GM19372 (cell line): ENCODE data around the gene AAMP.
"Not testable (repeated sequence)": the region's sequence is repeated elsewhere in the genome, so short reads cannot be mapped to it uniquely, and the experiment has no call there.

Source experiments
- ATAC-seq: cut with Tn5 transposase; IDR thresholded peaks from one replicate; pipeline ENCODE4 v1.9.1; 2021; ENCODE audit warnings: mild to moderate bottlenecking, low read depth, moderate library complexity; ENCODE audit not compliant: unreplicated experiment

AAMP gene

DNA sequence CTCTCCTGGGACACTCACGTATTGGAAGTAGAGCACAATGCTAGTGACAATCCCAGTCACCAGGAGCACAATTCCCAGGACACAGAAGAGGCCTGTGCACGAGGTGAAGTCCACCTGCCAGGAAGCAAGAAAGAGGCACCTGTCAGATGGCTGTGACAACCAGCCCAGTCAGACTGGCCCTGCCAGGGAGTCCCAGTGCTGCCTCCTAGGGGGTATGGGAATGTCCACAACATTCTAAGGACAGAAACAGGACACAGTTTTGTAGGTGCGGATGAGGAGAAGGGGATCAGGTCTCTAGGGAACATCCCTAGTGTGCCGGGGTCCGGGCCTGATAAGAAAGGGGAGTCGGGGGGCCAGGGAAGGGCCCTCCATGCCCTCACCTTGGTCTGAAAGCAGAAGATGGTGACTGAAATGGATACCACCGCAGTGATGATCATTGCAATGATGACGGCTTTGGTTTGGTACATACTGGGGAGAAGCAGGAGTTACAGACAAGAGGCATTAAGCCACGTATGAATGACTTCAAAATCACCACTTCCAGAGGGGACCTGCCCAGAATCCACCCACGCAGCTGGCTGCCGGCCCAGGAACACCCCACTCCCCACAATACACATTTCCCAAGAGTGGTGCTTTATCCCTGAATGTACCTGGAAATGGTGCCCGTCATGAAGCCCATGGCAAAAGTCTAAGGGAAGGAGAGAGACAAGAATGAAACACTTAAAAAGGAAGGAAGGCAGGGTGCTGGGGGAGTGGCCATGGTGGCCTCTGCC lies 7.2 kb upstream of the AAMP start:
- ATAC-seq: no peak

DNA sequence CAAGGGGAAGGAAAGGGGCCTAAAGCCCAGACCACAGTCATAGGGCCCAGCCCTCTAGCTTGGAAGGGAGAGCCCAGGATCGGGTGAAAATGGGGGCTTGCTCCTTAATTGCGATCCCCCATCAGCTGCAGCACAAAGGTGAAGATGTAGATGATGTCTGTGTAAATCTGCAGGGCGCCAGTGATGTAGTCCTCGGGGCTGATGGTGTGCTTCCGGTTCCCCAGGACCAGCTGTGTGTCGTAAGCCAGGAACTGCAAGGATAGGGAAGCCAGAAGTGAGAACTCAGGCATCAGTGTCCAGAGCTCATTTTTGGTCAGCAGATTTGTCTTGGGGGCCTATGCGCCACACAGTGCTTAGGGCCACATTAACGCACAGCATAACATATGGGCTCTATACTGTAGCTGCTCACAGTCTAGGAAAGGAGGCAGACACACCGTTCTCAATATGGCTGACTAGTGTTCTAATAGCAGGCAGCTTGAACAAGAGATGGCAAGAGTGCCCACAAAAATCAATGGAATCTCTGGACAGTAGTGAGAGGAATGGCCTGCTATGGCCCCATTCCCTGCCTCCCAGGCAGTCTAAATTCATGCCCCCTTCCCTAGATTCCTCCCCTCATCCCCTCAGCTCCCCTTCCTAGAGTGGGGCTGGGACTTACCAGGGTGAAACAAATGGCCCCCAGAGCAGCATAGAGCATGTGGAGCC lies 5.6 kb upstream of the AAMP start:
- no peak for ATAC-seq

DNA sequence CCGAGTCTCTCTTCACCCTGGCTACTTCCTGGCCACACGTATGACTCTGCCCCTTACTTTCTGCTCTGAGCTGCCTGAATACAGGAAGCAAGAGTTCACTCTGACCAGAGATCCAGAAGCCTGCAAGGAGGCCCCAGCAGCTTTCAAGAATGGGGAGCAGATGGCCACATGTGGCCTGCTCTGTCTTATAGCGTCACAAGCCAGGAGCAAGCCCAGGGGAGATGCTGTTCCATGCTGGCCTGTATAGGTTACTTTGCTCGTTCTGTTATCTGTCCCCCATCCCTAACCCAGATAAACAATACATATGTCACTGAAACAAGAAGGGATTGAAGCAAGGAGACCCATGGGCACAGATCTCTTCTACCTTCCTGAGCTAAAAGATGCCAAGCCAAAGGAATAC lies 4.6 kb upstream of the AAMP start:
- no peak for ATAC-seq

DNA sequence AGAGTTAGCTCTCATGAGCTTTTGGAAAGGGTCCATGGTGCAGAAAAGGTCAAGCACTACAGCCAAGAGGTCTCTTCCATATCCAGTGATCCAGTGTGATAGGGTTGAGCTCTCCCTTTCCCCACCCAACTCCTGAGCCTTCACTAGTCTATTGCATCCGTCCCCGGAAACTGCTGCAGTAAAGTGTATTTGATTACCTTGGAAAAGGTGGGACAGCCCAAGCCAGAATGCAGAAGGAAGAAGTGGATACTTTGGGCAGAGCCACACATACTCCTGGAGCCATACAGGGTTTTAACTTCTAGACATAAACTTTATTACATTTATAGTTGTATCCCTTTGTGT lies 3.9 kb upstream of the AAMP start:
- no peak for ATAC-seq

DNA sequence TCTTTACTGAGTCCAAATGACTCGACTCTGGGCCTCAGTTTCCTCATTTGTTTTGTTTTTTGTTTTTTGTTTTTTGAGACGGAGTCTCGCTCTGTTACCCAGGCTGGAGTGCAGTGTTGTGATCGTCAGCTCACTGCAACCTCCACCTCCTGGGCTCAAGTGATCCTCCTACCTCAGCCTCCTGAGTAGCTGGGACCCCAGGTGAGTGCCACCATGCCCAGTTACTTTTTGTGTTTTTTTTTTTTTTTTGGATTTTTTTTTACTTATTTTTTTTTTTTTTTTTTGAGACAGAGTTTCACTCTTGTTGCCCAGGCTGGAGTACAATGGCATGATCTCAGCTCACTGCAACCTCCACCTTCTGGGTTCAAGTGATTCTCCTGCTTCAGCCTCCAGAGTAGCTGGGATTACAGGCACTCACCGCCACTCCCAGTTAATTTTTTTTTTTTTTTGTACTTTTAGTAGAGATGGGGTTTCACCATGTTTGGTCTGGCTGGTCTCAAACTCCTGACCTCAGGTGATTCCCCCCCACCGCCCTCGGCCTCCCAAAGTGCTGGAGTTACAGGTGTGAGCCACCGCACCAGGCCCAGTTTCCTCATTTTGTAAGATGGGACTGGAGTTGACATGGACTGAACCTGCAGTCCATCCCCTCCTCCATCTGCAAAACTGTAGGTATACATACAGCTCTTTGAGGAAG lies 3.4 kb upstream of the AAMP start:
- ATAC-seq: not testable (repeated sequence)

DNA sequence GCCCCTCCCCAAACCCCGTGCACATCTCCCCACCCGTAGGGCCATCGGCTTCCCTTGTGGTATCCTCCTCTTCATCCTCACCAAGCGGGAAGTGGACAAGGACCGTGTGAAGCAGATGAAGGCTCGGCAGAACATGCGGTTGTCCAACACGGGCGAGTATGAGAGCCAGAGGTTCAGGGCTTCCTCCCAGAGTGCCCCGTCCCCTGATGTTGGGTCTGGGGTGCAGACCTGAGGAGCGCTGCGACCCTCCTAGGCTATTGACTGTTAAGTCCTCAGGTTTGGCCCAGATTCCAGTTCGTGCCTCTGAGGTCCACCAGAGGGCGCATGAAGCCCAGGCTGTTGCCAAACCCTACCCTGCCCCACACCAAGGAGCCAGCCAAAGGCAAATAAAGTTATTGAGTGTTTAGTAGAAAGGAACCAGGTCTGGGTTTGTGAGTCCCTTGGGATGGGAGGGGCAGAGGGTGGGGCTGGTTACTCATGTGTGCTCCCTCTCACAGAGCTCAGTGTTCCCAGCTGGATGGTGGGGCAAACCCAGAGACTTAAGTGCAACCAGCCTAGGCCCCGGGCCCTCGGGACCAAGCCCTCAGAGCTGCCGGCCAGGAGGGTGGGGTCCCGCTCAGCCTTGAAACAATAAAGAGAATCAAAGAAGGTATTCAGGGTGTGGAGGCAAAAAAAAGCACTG lies 2.7 kb upstream of the AAMP start:
- ATAC-seq: peak; percentile 21

DNA sequence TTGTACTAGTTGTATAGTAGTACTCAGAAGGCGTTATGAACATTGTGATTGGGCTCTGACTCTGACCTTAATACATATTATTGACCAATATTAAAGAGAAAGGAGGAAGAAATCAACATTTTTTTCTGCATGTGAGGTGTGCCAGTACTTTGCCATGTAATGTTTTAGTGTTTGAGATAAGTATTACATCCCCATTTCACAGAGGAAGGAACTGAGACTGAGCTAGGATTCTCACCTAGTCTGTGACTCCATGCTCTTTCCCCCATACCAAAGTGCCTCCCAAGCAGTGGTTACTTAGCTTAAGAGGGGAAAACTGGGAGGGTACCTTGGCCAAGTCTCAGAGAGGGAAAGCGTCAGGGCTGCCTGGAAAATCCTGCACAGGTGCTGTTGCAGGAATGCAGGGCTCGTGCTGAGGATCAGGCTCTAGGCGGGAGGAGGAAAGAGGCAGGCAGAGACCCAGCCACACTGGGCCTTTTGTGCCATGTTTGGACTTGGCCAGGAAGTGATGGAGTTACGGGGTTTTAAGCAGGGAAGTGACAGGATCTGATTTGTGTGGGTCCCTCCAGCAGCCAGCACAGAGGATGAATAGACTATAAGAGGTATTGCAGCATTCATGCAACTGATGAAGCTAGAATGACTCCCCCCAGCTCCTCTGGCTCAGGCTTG lies 2.1 kb upstream of the AAMP start:
- no peak for ATAC-seq

DNA sequence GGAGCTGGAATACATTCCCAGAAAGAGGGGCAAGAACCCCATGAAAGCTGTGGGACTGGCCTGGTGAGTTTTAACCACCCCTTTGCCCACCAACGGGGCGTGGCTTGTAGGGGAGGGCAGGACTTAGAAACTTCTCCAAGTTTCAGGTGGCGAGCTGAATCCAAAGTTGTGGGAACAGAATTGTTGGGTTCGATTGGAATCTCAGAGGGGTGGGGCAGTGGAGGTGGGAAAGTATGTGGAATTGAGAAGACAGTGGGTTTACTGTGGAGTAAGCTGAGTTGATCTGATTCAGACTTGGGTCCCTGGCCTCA lies 1.5 kb upstream of the AAMP start:
- no peak for ATAC-seq

DNA sequence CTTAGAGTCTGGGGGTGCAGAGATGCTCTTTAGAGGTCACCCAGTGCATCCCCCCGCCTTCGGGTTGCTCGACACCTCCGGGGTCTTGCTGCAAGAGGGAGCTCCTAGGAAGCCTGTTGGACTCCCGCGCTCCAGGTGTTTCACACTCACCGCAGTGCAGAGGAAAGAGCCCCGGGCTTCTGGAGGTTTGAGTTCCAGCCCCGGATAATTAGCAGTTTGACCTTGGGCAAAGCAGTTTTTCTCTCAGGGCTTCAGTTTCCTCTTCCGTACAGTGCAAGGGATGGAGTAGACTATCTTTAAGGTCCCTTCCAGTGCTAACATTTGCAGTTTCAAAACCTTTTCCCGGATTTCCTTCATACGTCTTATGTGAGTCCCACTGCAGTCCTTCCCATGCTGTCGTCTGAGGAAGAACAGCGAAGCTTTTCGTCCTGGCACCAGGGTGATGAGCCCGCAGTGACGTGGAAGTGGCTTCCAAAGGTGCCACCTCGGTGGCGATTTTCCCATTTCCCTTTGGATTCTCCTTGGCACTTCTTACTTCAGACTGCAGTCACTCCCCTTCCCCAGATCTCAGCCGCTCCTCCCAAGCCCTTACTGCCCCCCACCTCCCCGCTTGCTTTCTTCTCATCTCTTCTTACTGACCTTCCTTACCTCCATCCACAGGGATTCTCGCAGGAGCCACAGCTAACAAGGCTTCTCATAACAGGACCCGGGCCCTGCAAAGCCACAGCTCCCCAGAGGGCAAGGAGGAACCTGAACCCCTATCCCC lies 967 bp upstream of the AAMP start:
- ATAC-seq: no peak

DNA sequence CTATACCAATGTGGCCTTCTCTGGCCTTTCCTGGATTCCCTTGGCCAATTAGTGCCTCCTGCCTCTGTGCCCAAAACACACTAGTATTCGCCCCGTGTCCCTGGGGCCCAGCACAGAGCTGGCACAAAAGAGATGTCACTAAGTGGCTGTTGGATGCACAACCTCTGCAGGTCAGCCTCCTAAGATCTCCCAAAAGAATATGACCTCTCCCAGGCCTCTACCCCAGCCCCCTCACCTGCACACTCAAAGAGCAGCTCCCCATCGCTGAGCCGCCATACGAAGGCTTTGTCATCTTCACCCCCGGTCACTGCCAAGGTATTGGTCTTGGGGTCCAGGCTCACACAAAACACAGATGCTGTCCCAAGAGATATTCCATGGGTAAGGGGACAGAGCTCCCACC lies 2.7 kb downstream of the AAMP start:
- no peak for ATAC-seq

DNA sequence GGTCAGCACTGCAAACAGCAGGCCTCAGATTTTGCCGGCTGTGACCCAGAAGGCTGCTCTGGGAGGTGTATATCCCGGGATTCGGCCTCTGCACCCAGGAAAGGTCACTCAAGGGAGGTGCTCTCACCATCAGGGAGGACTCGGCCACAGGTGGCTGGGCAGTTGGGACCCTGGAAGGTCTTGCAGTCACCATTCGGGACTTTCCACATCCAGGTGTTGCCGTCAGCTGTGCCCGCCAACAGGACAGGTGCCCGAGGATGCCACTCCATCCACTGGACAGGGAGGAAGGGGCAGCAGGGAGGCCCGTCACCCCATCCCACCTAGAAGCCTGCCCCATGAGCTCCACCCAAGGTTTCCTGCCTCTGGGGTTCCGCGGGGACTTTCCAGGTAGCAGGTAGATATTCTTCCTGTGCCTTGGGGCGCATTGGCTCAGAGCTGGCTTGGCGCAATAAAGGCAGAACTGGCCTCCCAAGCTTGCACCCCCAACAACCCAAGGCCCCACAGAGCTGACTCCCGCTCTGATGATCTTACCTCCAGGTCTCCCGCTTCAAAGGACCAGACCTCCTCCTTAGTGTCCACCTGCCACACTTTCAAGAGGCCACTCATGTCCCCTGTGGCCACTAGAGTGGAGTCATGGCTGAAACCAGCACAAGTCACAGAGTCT lies 3.5 kb downstream of the AAMP start:
- ATAC-seq: no peak

DNA sequence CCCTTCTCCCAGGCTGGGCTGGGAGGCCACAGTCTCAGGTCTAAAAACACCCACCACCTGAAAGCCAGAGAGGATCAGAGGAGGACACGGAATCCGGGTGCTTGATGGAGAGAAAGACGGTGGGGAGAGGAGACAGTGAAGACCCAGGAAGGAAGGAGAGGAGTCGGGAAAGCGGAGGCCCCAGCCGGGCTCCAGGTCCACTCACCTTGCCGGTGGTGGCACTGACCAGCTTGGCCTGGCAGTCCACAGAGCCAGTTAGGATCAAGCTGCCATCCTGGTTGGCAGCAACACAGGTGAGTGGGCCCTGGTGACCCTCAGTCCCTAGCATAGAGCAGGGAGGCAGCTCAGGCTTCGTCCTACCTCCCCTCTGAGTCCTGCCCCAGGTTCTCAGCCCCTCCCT lies 4.3 kb downstream of the AAMP start:
- no peak for ATAC-seq

DNA sequence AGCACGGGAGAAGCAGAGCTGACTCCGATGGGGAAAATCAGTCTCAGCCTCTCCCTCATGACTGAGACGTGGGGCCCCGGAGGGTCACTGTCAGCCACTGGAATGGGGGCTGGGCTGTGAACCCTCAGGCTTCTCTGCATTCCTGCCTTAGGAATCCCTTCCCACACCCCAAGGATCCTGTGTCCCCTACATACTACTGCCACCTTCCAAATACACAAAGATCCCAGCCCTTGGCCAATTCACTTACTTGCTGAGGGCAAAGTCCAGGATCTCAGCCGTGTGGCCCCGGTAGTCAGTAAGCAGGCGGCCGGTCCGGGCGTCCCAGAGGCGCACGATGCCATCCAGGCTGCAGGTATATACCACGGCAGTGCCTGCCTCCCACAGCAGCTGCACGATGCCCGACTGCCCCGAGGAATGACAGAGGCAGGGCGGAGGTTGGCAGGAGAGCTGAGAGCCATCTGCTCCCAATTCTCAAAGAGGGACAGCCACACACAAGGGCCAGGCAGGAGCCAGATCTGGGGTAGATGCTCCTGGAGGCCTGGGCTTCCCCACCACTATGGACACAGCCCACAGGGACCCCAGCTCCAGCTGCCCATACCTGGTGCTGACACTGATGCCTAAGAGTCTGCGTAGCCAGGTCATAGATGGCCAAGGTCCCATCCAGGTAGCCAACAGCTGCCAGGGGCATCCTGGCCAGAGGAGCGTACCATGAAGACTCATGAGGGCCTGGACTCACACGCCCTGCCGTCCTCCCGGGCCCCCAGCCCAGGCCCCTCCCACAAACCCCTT lies 5.0 kb downstream of the AAMP start:
- no peak for ATAC-seq

DNA sequence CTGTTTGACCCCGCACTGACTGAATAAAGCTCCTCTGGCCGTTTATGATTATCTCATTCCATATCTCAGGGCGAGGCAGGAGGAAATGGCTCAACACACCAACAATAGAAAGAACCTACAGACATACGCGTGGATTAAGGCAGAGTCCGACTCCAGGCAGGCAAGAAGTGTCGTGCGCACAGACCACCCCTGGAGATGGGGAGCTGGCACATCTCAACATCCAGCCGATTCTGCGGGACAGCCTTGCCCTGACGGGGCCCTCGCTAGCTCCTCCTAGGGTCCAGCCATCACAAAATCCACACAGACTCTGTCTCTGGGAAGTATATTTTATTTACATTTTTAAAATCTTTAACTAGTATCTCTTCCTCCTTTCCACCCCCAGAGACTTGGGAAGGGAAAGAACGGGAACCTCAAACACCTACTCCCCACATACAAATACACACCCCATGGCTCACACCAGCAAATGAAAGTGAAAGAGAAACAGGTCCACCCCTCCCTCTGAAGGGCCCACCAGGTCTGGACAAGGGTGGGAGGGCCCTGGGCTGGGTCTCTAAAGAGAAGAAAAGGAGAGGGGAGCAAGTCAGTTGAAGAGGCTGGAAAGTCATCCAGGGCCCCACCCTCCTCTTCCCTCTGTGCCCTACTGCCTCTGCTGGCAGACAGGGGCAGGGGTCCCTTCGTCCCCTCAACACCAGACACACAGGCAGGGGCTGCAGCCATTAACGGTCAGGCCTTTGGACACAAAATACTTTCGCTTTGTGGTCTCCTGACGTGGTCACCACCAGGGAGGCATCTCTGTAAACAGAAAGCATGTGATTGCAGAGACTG lies 5.9 kb downstream of the AAMP start:
- ATAC-seq: no peak

DNA sequence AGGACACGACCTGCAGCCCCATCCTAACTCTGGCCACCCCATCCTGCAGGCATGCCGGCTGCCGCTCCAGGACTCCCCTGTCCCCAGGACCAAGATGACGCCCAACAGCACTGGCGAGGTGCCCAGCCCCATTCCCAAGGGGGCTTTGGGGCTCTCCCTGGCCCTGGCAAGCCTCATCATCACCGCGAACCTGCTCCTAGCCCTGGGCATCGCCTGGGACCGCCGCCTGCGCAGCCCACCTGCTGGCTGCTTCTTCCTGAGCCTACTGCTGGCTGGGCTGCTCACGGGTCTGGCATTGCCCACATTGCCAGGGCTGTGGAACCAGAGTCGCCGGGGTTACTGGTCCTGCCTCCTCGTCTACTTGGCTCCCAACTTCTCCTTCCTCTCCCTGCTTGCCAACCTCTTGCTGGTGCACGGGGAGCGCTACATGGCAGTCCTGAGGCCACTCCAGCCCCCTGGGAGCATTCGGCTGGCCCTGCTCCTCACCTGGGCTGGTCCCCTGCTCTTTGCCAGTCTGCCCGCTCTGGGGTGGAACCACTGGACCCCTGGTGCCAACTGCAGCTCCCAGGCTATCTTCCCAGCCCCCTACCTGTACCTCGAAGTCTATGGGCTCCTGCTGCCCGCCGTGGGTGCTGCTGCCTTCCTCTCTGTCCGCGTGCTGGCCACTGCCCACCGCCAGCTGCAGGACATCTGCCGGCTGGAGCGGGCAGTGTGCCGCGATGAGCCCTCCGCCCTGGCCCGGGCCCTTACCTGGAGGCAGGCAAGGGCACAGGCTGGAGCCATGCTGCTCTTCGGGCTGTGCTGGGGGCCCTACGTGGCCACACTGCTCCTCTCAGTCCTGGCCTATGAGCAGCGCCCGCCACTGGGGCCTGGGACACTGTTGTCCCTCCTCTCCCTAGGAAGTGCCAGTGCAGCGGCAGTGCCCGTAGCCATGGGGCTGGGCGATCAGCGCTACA lies 7.0 kb downstream of the AAMP start:
- ATAC-seq: no peak

DNA sequence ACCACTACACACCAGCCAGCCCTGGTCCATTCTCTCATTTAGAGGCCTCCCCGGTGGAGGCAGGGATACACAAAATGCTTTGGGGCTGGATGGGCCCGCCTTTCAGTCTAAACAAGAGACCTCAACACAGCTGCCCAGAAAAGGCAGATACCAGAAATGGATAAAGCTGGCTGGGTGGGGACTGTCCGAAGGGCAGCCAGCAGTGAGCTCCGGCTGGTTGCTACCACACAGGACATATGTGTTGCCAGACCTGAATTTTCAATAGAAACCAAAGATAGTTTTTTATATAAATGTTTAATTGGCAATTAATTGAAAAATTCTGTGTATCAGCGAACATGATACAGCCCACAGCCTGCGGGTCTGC lies 7.7 kb downstream of the AAMP start:
- ATAC-seq: no peak
